ENCODE results near the gene GLP1R. TPM values are rescaled to one million over a fixed set of nuclear protein-coding genes. Genes with fewer than 3 reads are reported as not detected.

Gene GLP1R
- total and polyA plus RNA-seq, 8 donors, result 0.05 to 9.0 (median 1.9) TPM; not detected in 4

DNA sequence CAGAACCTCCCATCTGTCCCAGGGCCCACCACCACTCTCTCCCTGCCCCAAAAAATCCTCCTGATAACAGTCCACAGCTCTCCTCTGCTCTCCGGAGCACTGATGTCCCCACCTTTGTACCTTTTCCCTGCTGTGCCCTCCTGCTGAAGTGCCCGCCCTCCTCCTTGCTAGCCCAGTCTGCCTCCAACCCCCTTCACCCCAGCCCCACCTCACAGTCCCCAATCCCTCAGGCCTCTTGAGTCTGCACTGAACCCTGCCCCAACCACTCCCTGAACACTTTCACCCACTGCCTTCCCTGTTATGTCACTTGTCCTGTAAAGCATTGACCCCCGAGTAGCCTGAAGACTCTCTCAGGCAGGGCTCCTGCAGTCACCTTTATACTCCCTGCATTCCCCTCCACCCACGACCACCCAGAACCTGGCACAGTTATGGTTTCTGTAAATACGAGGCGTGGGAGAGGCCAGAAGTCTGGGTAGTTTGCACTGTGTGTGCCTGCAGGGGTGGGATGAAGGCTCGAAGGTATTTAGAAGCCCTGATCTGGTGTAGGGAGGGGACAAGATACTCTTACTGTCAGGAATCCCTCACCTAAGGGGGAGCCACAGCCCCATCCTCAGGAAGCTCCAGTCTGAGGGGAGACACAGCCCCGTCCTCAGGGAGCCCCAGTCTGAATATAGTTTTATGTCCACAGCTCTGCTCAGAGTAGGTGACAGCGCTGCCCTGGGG lies 5.4 kb downstream of the GLP1R start:
- Histone ChIP-seq H3K9me3 (no peaks in the 10 kb centered on the region), H3K4me3 (no peak overlapping the region), H3K4me1 (peaks cover under 1 to 5% (median 3%) of the 10 kb centered on the region in 4 donors), H3K36me3 (no peaks in the 10 kb centered on the region), H3K27me3 (peaks cover 0 to 65% (median 15%) of the 10 kb centered on the region in 3 donors), H3K27ac (no peak overlapping the region)
- 63 to 72% (median 67%) methylated on average over 8 to 9 of the region's 9 CpGs for WGBS, 5 donors
- intact Hi-C loops (cut with DNase I; ENCODE audit: low total_unique reads), result no loop called here
- TF ChIP-seq EP300 (IDR thresholded peaks at IDR 0.05), result no peak
- no peak for TF ChIP-seq POLR2AphosphoS5 (IDR thresholded peaks at IDR 0.05)
- TF ChIP-seq POLR2A (IDR thresholded peaks at IDR 0.05), result no peak
- TF ChIP-seq, protein P1, sequence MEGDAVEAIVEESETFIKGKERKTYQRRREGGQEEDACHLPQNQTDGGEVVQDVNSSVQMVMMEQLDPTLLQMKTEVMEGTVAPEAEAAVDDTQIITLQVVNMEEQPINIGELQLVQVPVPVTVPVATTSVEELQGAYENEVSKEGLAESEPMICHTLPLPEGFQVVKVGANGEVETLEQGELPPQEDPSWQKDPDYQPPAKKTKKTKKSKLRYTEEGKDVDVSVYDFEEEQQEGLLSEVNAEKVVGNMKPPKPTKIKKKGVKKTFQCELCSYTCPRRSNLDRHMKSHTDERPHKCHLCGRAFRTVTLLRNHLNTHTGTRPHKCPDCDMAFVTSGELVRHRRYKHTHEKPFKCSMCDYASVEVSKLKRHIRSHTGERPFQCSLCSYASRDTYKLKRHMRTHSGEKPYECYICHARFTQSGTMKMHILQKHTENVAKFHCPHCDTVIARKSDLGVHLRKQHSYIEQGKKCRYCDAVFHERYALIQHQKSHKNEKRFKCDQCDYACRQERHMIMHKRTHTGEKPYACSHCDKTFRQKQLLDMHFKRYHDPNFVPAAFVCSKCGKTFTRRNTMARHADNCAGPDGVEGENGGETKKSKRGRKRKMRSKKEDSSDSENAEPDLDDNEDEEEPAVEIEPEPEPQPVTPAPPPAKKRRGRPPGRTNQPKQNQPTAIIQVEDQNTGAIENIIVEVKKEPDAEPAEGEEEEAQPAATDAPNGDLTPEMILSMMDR (IDR thresholded peaks at IDR 0.05), result no peak
- DNase-seq, result peak in 1 of 2 donors; percentile 78

DNA sequence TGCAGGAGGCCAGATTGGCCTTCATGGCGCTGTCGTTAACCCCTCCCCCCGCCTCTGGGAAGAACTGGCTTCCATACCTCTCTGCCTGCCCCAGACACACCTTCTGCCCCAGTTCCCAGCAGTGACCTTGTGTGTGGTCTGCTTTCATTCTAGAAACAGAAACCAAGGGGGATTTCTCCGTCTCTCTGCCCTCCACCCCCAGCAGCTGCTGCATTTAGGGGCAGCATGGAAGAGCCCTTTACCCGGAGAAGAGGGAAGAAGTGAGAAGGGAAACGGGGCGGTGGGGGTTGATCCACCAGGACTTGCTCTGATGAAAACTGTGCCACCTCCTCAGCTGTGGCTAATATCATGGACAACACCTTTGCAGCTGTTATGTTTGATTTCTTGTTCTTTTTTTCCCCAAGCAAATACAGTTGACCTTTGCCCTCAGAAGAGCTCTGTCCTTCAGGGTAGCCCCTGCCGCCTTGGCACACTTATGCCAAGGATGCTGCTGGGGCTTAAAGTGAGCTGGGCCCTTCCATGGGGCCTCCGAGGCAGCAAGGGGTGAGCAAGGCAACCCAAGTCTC lies 6.1 kb downstream of the GLP1R start:
- H3K9me3 ChIP-seq, result no peaks in the 10 kb centered on the region
- H3K27me3 ChIP-seq, result peaks cover 0 to 65% (median 9%) of the 10 kb centered on the region in 3 donors
- intact Hi-C loops (cut with DNase I; ENCODE audit: low total_unique reads), result no loop called here
- peaks cover 0 to 3% (median 0%) of the 10 kb centered on the region in 4 donors for H3K4me1 ChIP-seq
- no peak overlapping the region for H3K27ac ChIP-seq
- peak in 1 of 2 donors; percentile 72 for DNase-seq
- H3K36me3 ChIP-seq, result no peaks in the 10 kb centered on the region
- no peak overlapping the region for H3K4me3 ChIP-seq
- WGBS, 5 donors, result 73 to 83% (median 78%) methylated on average over 9 of the region's 9 CpGs
- TF ChIP-seq POLR2A (IDR thresholded peaks at IDR 0.05), result no peak
- no peak for TF ChIP-seq EP300 (IDR thresholded peaks at IDR 0.05)

DNA sequence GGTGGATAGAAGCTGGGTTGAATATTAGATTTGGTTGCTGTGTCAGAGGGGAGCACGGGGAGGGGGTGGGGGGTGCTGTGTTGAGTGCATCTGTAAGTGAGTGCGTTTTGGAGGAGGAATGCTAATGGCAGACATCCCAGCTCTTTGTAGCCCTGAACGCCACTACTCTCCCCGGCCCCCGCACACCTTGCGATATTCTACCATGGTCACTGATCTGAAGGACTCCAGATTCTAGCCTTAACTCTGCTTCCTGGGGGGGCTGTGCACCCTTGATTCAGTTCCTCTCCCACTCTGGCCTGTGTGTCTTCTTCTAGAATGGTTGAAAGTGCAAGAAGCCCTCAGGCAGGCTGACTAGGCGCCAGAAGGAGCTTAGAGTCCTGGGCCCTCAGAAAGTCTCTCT lies 7.1 kb downstream of the GLP1R start:
- WGBS, 5 donors, result 87 to 96% (median 94%) methylated on average over 3 to 7 of the region's 7 CpGs
- intact Hi-C loops (cut with DNase I; ENCODE audit: low total_unique reads), result no loop called here
- DNase-seq, result no peak

DNA sequence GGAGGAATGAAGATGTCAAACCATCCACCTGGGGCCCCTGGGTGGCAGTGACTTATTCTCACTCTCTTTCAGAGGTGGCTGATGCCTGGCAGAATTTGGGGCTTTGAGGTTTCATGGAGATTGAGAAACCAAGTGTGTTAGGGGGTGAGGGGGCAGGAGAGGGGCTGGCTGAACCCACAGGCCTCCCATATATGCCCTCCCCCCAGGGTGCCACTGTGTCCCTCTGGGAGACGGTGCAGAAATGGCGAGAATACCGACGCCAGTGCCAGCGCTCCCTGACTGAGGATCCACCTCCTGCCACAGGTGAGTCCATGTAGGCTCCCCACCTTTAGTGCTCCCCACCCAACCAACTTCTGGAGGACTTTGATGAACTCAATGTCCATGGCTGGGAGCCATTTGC lies 7.6 kb downstream of the GLP1R start:
- Histone ChIP-seq H3K9me3 (no peaks in the 10 kb centered on the region), H3K4me1 (peaks cover 0 to 3% (median 0%) of the 10 kb centered on the region in 4 donors), H3K36me3 (no peaks in the 10 kb centered on the region), H3K27me3 (peaks cover 0 to 65% (median 0%) of the 10 kb centered on the region in 3 donors), H3K4me3 (no peak overlapping the region), H3K27ac (no peak overlapping the region)
- intact Hi-C loops (cut with DNase I; ENCODE audit: low total_unique reads), result no loop called here
- TF ChIP-seq EP300 (IDR thresholded peaks at IDR 0.05), result no peak
- no peak for TF ChIP-seq POLR2AphosphoS5 (IDR thresholded peaks at IDR 0.05)
- TF ChIP-seq, protein P1 (IDR thresholded peaks at IDR 0.05), result no peak
- no peak for TF ChIP-seq POLR2A (IDR thresholded peaks at IDR 0.05)
- 93 to 98% (median 96%) methylated on average over 5 of the region's 5 CpGs for WGBS, 5 donors
- DNase-seq, result no peak

More for the DNA sequence above, 7.1 kb downstream of the GLP1R start:
- H3K4me1 ChIP-seq, result peaks cover 0 to 3% (median 0%) of the 10 kb centered on the region in 4 donors
- no peaks in the 10 kb centered on the region for H3K36me3 ChIP-seq
- no peak overlapping the region for H3K4me3 ChIP-seq
- TF ChIP-seq POLR2A (IDR thresholded peaks at IDR 0.05) (no peak), POLR2AphosphoS5 (IDR thresholded peaks at IDR 0.05) (no peak), EP300 (IDR thresholded peaks at IDR 0.05) (no peak)
- TF ChIP-seq, protein P1 (IDR thresholded peaks at IDR 0.05), result no peak
- no peaks in the 10 kb centered on the region for H3K9me3 ChIP-seq
- no peak overlapping the region for H3K27ac ChIP-seq
- peaks cover 0 to 65% (median 3%) of the 10 kb centered on the region in 3 donors for H3K27me3 ChIP-seq

Measured in stomach (tissue), 9 donors.